ENCODE data around the gene SRBD1.

- no peak for TF ChIP-seq POLR2AphosphoS5 (IDR thresholded peaks at IDR 0.05)
- TF ChIP-seq CTCF (IDR thresholded peaks at IDR 0.05 in 8 of 11, conservative IDR thresholded peaks at IDR 0.05 in 3 of 11), result no peak
These were observed 219.2 kb downstream of the SRBD1 start for GRCh38 chr2:45391866-45392265.

Measured in spleen (tissue), 7 donors.